NCI-H1436 (cell line): ENCODE measurements around the gene HSD17B11.
"Not testable (repeated sequence)": the region's sequence is repeated elsewhere in the genome, so short reads cannot be mapped to it uniquely, and the experiment has no call there.

Experiments used
- DNase-seq: peaks from one replicate; lab custom pipeline; 2025; lab: John Stamatoyannopoulos, UW

HSD17B11 gene

GRCh38 chr4:87390891-87391575 lies at the start of gene HSD17B11:
Gene HSD17B11 (minus strand): TSS chr4:87391188. CDS start chr4:87391070, 118 bp downstream.
- DNase-seq: peak; percentile 68

- no peak for DNase-seq
Observed at GRCh38 chr4:87433342-87433741, 42.4 kb upstream of the HSD17B11 start.

GRCh38 chr4:87430038-87430437 lies 39.0 kb upstream of the HSD17B11 start:
- DNase-seq: no peak

GRCh38 chr4:87428979-87429378 lies 38.0 kb upstream of the HSD17B11 start:
- DNase-seq: no peak

GRCh38 chr4:87427518-87427868 lies 36.5 kb upstream of the HSD17B11 start:
- DNase-seq: no peak

- no peak for DNase-seq
Observed at GRCh38 chr4:87426865-87427517, 36.0 kb upstream of the HSD17B11 start.

GRCh38 chr4:87425711-87426110 lies 34.7 kb upstream of the HSD17B11 start:
- no peak for DNase-seq

- DNase-seq: not testable (repeated sequence)
Observed at GRCh38 chr4:87424099-87424543, 33.1 kb upstream of the HSD17B11 start.

GRCh38 chr4:87423317-87424098 lies 32.5 kb upstream of the HSD17B11 start:
- DNase-seq: peak; percentile 22

- peak; percentile 87 for DNase-seq
Observed at GRCh38 chr4:87422104-87423052, 31.4 kb upstream of the HSD17B11 start, which contains the start of gene NUDT9. Gene NUDT9 (plus strand): TSS chr4:87422573. CDS start chr4:87422906, 333 bp downstream.

- DNase-seq: no peak
Observed at GRCh38 chr4:87420276-87420830, 29.4 kb upstream of the HSD17B11 start.

GRCh38 chr4:87419578-87420249 lies 28.7 kb upstream of the HSD17B11 start:
- DNase-seq: no peak

- not testable (repeated sequence) for DNase-seq
Observed at GRCh38 chr4:87418410-87418809, 27.4 kb upstream of the HSD17B11 start.

- no peak for DNase-seq
Observed at GRCh38 chr4:87416965-87417364, 26.0 kb upstream of the HSD17B11 start.

- DNase-seq: no peak
Observed at GRCh38 chr4:87414816-87415215, 23.8 kb upstream of the HSD17B11 start.

GRCh38 chr4:87410679-87411078 lies 19.7 kb upstream of the HSD17B11 start:
- no peak for DNase-seq

- no peak for DNase-seq
Observed at GRCh38 chr4:87410157-87410556, 19.2 kb upstream of the HSD17B11 start.

GRCh38 chr4:87409420-87409939 lies 18.5 kb upstream of the HSD17B11 start:
- no peak for DNase-seq

GRCh38 chr4:87406902-87407301 lies 15.9 kb upstream of the HSD17B11 start:
- not testable (repeated sequence) for DNase-seq

- DNase-seq: no peak
Observed at GRCh38 chr4:87406462-87406861, 15.5 kb upstream of the HSD17B11 start.
